SK-N-SH (cell line): ENCODE results near the gene KHSRP. TPM values are rescaled to one million over a fixed set of nuclear protein-coding genes. Genes with fewer than 3 reads are reported as not detected.

Experiments used
- CTCF ChIA-PET: fragments of 300-600, 350-600 bp; formaldehyde crosslinking; extraction: SDS; loops from one replicate; lab custom pipeline; 2021; lab: Yijun Ruan, JAX
- POLR2A ChIA-PET: fragments of 350-600 bp; sonication (Branson Sonifier 250); formaldehyde crosslinking; extraction: SDS; loops from one replicate; lab custom pipeline; 2020; ENCODE audit warnings: antibody characterized with exemption, inconsistent platforms; lab: Yijun Ruan, JAX
- DNase-seq: peaks from one replicate; pipeline ENCODE4 v3.0.0; 2012
- H2AFZ ChIP-seq: fragments of 200-600 bp; sonication (generic); 2 replicates; pipeline ENCODE4 v1.8.1; 2016; ENCODE audit warnings: antibody characterized with exemption, mild to moderate bottlenecking, low read depth
- H3F3A ChIP-seq: fragments of 200-600 bp; sonication (generic); replicated peaks from 2 replicates; pipeline ENCODE3; 2016; ENCODE audit warnings: antibody characterized with exemption, mild to moderate bottlenecking; ENCODE audit not compliant: insufficient read depth
- H3K27ac ChIP-seq, 2 experiments: fragments of 200-500 bp in 1 of 2; fragments of 200-600 bp in 1 of 2; sonication (Bioruptor generic) in 1 of 2; sonication (generic), shearing (Covaris generic) in 1 of 2; 2 replicates each; pipeline versions ENCODE4 v1.5.1 to v1.6.1; 2014 to 2016; ENCODE audit warnings: low read depth in 2 of 2, inconsistent platforms in 1 of 2, low read length in 1 of 2, mild to moderate bottlenecking in 1 of 2, mixed read lengths in 1 of 2
- H3K27me3 ChIP-seq: fragments of 200-600 bp; sonication (generic), shearing (Covaris generic); 2 replicates; pipeline ENCODE4 v1.6.1; 2016; ENCODE audit warnings: mixed run types; ENCODE audit not compliant: insufficient read depth
- H3K36me3 ChIP-seq, 2 experiments: fragments of 200-500 bp in 1 of 2; fragments of 200-600 bp in 1 of 2; sonication (Bioruptor generic) in 1 of 2; sonication (generic) in 1 of 2; replicated peaks in 1 of 2; 2 replicates each; pipeline versions ENCODE3 to v1.5.1; 2014 to 2016; ENCODE audit warnings: low read length in 1 of 2, mild to moderate bottlenecking in 1 of 2; ENCODE audit not compliant: insufficient read depth in 2 of 2, control insufficient read depth in 1 of 2
- H3K4me1 ChIP-seq, 2 experiments: fragments of 200-500 bp in 1 of 2; fragments of 200-600 bp in 1 of 2; sonication (Bioruptor generic) in 1 of 2; sonication (generic), shearing (Covaris generic) in 1 of 2; 2 replicates each; pipeline versions ENCODE4 v1.5.1 to v1.6.1; 2014 to 2016; ENCODE audit warnings: low read depth in 1 of 2, low read length in 1 of 2, mixed run types in 1 of 2; ENCODE audit not compliant: insufficient read depth in 2 of 2, control insufficient read depth in 1 of 2
- H3K4me2 ChIP-seq: fragments of 200-600 bp; sonication (generic), shearing (Covaris generic); 2 replicates; pipeline ENCODE4 v1.6.1; 2017; ENCODE audit warnings: mixed run types
- H3K4me3 ChIP-seq, 2 experiments: fragments of 200-500 bp in 1 of 2; fragments of 200-600 bp in 1 of 2; sonication (Bioruptor generic) in 1 of 2; sonication (generic), shearing (Covaris generic) in 1 of 2; 2 replicates each; pipeline versions ENCODE4 v1.5.1 to v1.8.1; 2014 to 2016; ENCODE audit warnings: low read depth in 2 of 2, inconsistent platforms in 1 of 2, low read length in 1 of 2, mild to moderate bottlenecking in 1 of 2, mixed read lengths in 1 of 2, moderate library complexity in 1 of 2
- H3K79me2 ChIP-seq: fragments of 200-600 bp; sonication (generic); 2 replicates; pipeline ENCODE4 v1.8.1; 2017; ENCODE audit warnings: mild to moderate bottlenecking; ENCODE audit not compliant: insufficient read depth
- H3K9ac ChIP-seq: fragments of 200-600 bp; sonication (generic); 2 replicates; pipeline ENCODE4 v1.6.1; 2017; ENCODE audit warnings: mixed run types
- H3K9me2 ChIP-seq: fragments of 200-600 bp; sonication (generic); 2 replicates; pipeline ENCODE4 v1.6.1; 2017; ENCODE audit warnings: mixed run types
- H3K9me3 ChIP-seq: fragments of 200-600 bp; sonication (generic); 2 replicates; pipeline ENCODE4 v1.6.1; 2017; ENCODE audit warnings: mixed run types, mild to moderate bottlenecking, moderate library complexity
- H4K20me1 ChIP-seq: fragments of 200-600 bp; sonication (generic); 2 replicates; pipeline ENCODE4 v1.6.1; 2017; ENCODE audit warnings: mild to moderate bottlenecking, mixed run types; ENCODE audit not compliant: insufficient read depth
- CHD2 ChIP-seq: fragments of 150-350 bp; IDR thresholded peaks from 2 replicates; pipeline ENCODE4 v1.6.1; 2018; ENCODE audit warnings: low read length; ENCODE audit not compliant: partially characterized antibody
- EP300 ChIP-seq, 2 experiments: IDR thresholded peaks; 2 replicates each; pipeline versions ENCODE4 v1.4.0 to v1.6.1; 2012; ENCODE audit warnings: borderline replicate concordance in 1 of 2, low read depth in 1 of 2, low read length in 1 of 2
- FOSL2 ChIP-seq: IDR thresholded peaks from 2 replicates; pipeline ENCODE4 v1.4.0; 2012; ENCODE audit warnings: low read depth, mild to moderate bottlenecking, moderate library complexity, borderline replicate concordance
- MXI1 ChIP-seq: IDR thresholded peaks from 2 replicates; pipeline ENCODE4 v1.6.1; 2012; ENCODE audit warnings: mild to moderate bottlenecking, low read depth, low read length, improper control_type of control experiment
- TCF12 ChIP-seq: IDR thresholded peaks from 2 replicates; pipeline ENCODE4 v1.4.0; 2012
- YY1 ChIP-seq: IDR thresholded peaks from 2 replicates; pipeline ENCODE4 v1.4.0; 2012; ENCODE audit warnings: low read depth, mild to moderate bottlenecking
- WGBS: methylation state at CpG from one replicate; pipeline ENCODE4 v1.1.6; 2017; ENCODE audit warnings: low lambda C conversion rate; 5-methylcytosine and 5-hydroxymethylcytosine counted together
- polyA plus RNA-seq, 3 experiments: library from polyadenylated mRNA; depleted of rRNA; stranded (reverse); fragments of >200 nt; gene quantifications; 2 replicates each; pipeline ENCODE4 v1.2.3, GENCODE V29; 2012
- TF ChIP-seq, protein P1 (sequence below): fragments of 200-600 bp; sonication (generic); IDR thresholded peaks from 2 replicates; pipeline ENCODE4 v1.6.1; 2017; ENCODE audit warnings: antibody characterized with exemption, mild to moderate bottlenecking, moderate library complexity
- TF ChIP-seq, protein P2 (sequence below): IDR thresholded peaks from 2 replicates; pipeline ENCODE4 v1.4.0; 2012; ENCODE audit warnings: low read depth
- TF ChIP-seq, protein P3 (sequence below): fragments of 150-350 bp; IDR thresholded peaks from 2 replicates; pipeline ENCODE4 v1.6.1; 2016; ENCODE audit warnings: mild to moderate bottlenecking, low read depth, low read length

The KHSRP gene
- polyA plus RNA-seq, 1 of the 3 experiments (the other 2 are of a cell fraction) = 96.8 TPM

DNA sequence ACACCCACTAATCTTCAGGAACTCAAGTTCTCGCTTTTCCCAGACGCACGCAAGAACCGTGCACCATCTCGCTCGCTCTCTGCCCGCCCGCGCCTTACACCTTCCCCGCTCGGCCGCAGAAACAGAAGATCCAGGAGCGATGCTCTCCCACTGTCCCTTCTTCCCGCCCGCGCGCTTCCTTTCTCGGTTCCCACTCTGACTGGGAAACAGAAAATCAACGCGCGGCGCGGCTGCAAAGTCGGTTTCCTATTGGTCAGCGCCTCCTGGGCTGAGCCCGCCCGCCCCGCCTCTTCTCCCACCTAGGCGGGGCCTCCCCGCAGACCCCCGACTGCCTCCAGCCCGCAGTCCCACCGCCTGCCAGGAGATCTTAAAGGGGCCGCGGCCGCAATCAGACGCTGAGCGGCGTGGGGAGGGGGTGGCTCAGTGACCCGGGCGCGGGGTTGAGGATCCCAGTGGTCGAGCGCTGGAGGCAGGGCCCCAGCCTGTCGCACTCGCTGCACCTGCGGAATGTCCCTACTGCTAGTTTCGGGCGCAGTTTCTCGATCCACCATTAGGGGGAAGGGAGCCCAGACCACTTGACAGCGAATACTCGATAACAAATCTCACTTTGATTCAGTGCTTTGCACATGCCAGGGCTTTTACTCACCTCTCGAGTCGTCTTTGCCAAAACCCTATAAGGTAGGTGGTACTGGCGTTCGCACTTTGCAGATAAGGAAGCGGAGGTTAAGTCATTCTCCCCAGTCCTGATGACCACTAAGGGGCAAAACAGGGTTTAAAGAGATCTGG, 35.7 kb upstream of the KHSRP start:
- peak; percentile 26 for TF ChIP-seq CHD2
- TF ChIP-seq, protein P1, sequence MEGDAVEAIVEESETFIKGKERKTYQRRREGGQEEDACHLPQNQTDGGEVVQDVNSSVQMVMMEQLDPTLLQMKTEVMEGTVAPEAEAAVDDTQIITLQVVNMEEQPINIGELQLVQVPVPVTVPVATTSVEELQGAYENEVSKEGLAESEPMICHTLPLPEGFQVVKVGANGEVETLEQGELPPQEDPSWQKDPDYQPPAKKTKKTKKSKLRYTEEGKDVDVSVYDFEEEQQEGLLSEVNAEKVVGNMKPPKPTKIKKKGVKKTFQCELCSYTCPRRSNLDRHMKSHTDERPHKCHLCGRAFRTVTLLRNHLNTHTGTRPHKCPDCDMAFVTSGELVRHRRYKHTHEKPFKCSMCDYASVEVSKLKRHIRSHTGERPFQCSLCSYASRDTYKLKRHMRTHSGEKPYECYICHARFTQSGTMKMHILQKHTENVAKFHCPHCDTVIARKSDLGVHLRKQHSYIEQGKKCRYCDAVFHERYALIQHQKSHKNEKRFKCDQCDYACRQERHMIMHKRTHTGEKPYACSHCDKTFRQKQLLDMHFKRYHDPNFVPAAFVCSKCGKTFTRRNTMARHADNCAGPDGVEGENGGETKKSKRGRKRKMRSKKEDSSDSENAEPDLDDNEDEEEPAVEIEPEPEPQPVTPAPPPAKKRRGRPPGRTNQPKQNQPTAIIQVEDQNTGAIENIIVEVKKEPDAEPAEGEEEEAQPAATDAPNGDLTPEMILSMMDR = peak; percentile 38
- peak; percentile 4; the same call in 1 of the 2 replicates for TF ChIP-seq FOSL2
- TF ChIP-seq TCF12 = peak; percentile 19; the same call in 1 of the 2 replicates
- no peak for TF ChIP-seq YY1
- 0 out of 4 replicates have a peak, but pooled peaks have one; percentile 13 for TF ChIP-seq EP300 (IDR thresholded peaks at IDR 0.05; ENCODE audit: borderline replicate concordance in 1 of 2, low read depth in 1 of 2, low read length in 1 of 2)
- TF ChIP-seq, protein P2, sequence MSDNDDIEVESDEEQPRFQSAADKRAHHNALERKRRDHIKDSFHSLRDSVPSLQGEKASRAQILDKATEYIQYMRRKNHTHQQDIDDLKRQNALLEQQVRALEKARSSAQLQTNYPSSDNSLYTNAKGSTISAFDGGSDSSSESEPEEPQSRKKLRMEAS = peak; percentile 72
- TF ChIP-seq, protein P3, sequence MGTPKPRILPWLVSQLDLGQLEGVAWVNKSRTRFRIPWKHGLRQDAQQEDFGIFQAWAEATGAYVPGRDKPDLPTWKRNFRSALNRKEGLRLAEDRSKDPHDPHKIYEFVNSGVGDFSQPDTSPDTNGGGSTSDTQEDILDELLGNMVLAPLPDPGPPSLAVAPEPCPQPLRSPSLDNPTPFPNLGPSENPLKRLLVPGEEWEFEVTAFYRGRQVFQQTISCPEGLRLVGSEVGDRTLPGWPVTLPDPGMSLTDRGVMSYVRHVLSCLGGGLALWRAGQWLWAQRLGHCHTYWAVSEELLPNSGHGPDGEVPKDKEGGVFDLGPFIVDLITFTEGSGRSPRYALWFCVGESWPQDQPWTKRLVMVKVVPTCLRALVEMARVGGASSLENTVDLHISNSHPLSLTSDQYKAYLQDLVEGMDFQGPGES = no peak
- no peak; the same call in 1 of the 2 replicates for TF ChIP-seq MXI1
- TF ChIP-seq, all 33 proteins: peak for 6
- Histone ChIP-seq H2AFZ (peak overlapping the region; percentile 89), H4K20me1 (no peaks in the 10 kb centered on the region), H3K4me1 (peaks cover 0 to 12% of the 10 kb centered on the region in 2 experiments; a peak in 1 of 4 replicates), H3K9ac (peak overlapping the region; percentile 41; the same call in 1 of the 2 replicates), H3K27me3 (peaks cover 16% of the 10 kb centered on the region), H3K9me3 (no peaks in the 10 kb centered on the region), H3K79me2 (no peaks in the 10 kb centered on the region), H3K9me2 (no peaks in the 10 kb centered on the region), H3F3A (no peaks in the 10 kb centered on the region), H3K36me3 (no peaks in the 10 kb centered on the region), H3K4me3 (peak overlapping the region; percentile 69 to 84), H3K27ac (peak overlapping the region in 1 of 2 experiments; percentile 75; a peak in 1 of 4 replicates), H3K4me2 (peak overlapping the region; percentile 96)
- ChIA-PET POLR2A (interaction anchor here (1.3 kb wide), 1 partner anchor 25 kb away, joined by 3 read pairs; no protein-coding TSS in a partner anchor), CTCF (interaction anchor here (1.1 kb wide), 1 partner anchor 45 kb away, joined by 8 read pairs; no protein-coding TSS in a partner anchor)
- peak; percentile 99 for DNase-seq
- 1% methylated on average over 31 of the region's 57 CpGs for WGBS
